GDM1 (cell line): ENCODE data around the gene TSPAN8.
"Not testable (repeated sequence)": the region's sequence is repeated elsewhere in the genome, so short reads cannot be mapped to it uniquely, and the experiment has no call there.

ENCODE experiments used
- DNase-seq: peaks from one replicate; lab custom pipeline; 2025; lab: John Stamatoyannopoulos, UW

TSPAN8 gene

DNA sequence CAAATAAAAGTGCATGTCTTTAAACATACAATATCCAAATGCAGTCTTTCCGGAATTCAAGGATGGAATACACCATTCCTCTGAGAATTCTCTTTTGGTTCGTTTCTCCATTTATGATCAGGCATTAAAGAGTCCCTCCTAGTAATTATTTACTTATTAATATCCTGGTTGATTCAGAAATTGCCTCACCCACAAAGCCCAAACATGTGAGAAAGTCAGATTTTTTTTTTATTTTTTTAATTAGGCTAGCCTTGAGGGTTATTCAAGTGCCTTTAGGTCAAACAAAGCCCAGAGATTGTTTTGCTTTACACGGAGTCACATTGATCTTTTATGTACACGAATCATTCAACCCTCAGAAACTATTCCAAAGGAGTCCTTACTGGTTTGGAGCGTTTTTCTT lies 6.4 kb upstream of the TSPAN8 start:
- DNase-seq: no peak

DNA sequence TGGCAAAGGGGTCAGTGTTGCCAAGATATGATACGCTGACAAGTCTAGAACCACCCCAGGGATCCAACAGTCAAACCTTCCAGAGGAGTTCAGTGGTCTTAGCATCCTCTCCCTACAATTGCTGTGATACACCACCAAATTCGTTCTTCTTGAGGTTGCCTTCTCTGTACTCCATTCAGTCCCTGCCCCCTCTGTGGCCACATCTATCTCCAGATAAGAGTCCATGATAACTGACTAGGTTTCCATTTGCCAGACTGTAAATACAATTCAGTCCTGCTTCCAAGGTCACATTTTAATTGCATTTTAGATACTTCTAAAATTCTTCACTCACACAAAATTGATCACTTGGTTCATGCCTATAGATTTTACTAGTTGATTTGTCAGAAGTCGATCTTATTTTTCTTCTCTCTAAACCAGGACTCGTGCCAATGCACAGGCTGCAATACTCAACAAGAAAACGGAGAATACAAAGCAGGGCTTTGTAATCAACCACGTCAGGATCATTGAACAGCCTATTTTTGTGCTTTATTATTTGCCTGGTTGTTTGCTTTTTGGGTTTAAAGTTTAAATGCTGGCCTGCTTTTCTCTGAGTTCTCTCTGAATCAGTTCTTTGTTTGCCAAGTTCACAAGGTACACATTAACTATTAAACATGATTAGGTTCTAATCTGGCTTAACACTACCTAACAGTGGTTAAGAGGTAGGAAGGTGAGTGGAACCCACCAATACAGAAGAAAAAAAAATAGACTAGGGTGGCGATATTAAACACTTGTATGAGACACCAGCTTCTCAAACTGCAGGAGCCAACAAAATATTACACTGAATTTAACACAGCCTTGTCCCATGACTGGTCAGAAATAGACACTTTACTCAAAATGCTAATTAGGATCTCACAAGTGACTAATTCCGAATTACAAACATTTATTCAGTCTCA lies 5.3 kb upstream of the TSPAN8 start:
- DNase-seq: no peak

DNA sequence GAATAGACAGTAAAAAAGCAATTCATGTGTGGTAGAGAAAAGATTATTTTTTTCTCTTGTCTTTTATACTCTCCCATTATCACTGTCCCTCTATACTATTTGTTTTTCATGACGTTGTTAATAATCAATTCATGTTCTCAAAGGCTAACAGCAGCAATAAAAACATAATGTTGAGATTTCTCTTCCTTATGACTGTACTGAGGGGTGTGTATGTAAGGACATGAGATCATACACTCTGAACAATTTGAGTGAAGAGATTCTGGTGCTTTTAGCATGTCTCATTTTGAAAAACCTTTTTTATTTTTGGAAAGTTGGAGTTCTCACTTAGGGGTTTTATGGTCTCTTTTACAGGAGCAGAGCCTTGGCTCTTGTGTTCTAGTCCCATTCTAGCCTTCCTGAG lies 3.8 kb upstream of the TSPAN8 start:
- DNase-seq: no peak

DNA sequence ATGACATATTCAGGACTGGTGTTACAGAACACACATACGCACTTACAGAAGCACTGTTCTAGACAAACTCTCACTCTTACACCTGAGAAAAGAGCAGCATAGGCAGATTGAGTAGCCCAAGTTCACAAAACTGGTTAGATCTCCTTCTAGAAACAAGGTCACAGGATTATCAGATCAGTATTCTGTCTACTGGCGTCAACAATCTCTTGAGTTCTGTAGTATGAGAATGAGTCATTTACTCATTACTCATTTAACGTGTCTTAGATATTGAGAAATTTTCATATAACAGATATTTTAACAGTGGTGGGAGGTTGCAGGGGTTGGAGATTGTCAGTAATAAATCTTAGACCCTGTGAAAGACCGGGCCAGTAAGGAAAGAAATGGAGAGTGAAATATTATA lies 2.8 kb upstream of the TSPAN8 start:
- DNase-seq: no peak

DNA sequence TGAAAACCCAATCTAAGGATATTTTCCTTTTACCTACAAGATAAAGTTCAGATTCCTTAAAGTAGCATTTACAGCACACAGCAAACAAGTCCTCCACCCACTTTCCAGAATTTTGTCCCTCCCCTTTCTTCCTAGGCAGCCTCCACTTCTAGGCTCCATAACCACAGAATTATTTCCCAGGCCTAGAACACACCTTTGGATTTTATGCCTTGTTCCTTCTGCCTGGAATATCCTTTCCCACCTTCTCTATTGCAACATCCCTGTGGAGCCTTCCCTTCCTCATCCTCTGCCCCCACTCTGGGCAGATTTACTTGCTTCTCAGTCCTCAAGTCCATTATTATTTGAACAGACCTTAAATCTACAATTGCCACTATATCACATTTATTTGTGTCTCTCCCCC lies 2.1 kb upstream of the TSPAN8 start:
- DNase-seq: no peak

DNA sequence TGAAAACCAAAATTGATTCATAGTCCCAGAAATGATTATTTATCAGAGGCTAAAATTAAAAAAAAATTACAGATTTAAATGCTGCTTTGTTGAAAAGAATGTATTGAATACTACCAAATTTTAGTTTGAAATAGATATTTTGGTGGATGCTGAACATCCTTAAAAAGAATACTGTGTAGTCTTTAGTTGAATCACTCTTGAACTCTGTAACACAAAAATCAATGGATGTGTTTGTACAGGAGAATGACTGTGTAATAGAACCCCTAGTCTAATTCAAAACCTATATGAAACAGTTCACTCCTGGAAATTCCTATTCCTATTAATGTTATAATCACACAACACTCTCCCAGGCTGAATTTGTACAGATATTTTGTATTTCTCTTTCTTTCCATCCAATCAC lies 1.5 kb upstream of the TSPAN8 start:
- no peak for DNase-seq

DNA sequence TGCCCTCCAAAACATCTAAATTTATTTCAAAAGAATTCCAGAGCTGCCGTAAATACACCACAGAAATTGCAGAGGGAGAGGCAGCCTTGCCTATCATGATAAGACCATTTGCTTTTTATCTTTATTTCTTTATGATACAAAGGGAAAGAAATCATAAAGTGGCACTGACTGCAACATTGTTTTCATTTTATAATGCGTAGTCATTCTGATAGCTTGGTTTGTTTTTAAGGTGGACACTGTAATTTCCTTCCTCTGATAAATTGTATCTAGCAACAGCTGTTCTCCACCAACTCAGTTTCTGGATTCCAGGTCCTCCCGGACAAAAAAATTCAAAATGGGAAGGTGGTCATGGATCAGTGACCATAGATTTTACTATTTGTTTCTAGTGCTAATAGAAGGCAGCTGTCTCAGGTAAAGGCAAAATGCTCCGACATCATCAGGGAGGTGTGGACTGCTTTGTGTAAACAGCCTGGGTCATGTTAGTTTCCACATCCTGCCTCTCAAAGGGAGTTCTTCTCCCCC lies 623 bp upstream of the TSPAN8 start:
- no peak for DNase-seq

DNA sequence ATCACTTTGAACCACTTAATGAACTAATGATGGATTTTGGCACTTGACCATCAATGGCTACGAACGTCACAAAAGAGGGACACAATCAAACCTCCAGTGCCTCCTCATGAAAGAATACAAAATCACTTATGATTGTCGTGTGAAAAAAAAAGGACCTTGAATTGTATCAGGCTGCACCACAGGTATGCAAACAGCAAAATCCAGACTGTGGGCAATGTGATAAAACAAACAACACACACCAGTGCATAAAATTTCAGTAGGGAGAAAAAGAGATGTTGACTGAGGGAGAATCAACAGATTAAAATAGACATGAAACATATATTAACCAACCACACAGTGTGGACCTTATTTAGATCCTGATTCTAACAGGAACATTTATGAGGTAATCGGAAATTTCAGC lies 2.6 kb downstream of the TSPAN8 start:
- DNase-seq: no peak

DNA sequence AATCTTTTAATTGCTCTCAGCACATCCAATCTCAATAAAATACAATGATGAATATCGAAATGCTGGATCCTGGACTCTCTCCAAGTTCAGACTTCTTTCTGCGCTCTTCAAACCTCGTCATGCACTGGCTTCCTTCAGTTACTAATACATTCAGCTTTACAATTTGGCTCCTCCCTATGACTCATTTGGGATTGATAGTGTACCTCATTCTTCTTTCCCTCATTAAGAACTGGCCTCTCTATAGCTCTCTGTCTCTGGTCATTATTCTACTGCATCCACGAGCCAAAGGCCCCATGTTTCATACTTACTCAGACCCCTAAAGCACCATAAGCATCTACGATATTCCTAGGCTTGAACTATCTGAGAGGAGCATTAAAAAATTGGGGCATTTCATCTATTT lies 4.9 kb downstream of the TSPAN8 start:
- DNase-seq: no peak

DNA sequence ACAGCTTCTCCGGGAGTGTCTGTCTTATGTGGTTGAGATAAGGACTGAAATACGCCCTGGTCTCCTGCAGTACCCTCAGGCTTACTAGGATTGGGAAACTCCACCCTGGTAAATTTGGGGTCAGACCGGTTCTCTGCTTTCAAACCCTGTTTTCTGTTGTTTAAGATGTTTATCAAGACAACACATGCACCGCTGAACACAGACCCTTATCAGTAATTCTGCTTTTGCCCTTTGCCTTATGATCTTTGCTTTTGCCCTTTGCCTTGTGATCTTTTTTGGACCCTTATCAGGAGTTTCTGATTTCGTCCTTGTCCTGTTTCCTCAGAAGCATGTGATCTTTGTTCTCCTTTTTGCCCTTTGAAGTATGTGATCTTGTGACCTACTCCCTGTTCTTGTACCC lies 7.8 kb downstream of the TSPAN8 start:
- not testable (repeated sequence) for DNase-seq

DNA sequence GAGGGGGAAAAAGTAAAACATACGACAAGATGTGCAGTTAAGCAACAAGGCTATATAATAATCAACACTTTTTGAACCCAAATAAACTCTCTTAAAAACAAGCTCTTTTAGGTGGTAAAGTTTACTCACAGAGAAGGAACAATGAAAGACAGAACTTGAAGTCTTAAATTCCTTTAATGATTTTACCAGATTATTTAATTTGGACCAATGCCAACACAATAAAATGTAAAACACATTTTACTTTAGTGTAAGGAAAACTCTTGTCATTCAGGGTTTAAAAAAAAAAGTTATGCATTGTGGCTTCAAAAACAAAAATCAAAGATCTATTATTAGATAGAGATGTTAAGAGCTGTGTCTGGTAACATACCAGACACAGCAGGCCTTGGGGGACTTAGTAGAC lies 13.1 kb downstream of the TSPAN8 start:
- no peak for DNase-seq

DNA sequence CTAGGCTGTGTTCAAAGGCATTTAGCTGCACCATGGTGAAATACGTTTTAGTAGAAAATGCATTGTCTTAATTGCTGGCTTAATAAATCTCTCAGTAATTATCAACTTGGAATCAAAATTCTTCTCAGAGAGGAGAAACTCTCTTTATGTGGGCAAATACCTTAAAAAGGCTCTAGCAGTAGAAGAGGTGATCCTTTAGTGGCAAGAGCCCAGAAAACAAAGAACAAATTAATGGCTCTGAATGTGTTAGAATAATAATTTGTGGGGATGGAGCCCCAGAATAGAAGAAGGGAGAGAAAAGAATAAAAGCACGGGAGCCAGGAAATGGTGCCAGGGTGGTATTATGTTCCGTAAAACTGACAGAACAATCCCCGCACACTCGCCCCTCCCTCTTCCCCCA lies 14.8 kb downstream of the TSPAN8 start:
- DNase-seq: no peak

DNA sequence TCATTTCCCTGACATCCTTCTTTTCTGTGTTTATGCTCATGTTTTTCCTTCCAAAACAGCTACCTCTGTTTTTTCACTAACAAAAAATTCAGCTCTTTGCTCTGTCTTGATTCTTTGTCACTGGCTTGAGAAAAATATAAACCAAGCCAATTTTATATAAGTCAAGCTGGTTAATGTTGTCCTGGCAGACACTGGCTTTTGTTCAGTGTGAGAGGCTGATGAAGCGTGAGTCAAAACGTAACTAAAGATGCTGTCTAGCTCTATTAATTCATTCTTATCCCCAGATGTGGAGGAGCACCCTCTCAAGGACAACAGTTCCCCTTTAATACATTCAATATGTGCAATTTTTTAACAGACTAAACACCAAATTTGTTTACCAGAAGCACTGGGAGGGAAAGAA lies 15.8 kb downstream of the TSPAN8 start:
- DNase-seq: no peak

DNA sequence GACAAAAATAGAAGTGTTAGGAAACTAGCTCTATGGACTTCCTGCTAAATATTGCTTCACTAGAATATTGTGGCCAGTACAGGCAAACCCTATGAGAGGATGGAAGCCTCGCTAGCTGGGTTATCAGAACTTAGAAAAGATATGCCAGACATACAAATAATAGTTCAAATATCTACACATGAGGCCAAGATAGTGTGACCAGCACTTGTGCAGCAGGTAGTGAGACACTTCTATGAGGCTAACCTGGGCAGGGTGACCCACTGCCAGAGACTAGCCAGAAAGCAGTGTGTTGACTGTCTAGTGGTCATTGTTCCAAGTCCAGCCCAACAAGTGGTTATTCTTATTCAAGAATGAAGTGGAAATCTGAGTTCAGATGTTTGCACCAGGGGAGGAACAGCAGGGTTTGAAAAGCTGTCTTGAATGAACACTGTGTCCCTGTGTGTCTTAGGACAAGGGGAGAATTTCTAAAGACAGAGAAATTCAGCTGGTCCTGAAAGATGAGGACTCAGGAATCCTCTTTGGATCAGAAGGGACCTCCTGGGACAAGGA lies 16.3 kb downstream of the TSPAN8 start:
- DNase-seq: no peak

DNA sequence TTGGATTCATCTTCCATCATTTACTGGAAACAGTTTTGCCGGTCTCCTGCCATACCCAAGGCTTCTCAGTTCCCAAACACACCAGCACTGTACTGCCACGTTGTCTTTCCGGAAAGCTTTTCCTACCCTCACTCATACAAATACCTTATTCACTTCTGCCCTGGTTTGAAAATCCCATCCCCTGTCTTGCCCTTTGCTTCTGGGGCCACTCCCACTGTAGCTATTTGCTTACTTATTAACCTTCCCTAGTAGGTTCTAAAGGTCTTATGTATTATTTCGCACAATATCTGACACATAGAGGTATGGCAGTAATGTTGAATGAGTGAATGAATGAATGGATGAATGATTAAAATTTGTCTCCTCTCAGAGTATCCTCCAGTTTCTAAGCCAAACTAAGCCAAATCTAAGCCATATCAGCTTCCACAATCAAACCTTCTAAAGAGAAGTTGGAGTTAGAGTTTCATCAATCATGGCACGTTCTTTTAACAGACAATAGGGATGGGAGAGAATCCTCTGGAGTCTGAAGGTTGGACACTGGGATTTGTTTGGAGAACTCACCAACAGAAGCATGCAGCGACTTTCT lies 18.6 kb downstream of the TSPAN8 start:
- DNase-seq: no peak

DNA sequence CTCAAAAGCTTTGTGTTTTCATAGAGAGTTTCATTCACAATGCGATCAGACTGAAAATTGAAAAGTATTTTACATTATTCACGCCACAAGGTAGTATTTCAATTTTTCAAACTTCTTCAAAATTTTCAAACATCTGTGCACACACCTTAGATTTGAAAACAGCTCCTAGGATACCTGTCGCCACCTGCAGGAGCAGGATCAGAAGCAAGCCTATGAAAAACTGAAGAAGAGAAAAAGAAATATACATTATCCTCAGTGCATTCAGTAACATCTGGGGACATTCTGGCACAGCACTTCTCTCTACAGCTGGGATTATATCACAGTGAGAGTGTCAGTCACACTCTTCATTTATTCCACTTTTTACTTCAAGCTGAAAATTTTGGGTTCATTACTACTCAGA lies 19.8 kb downstream of the TSPAN8 start:
- DNase-seq: no peak

DNA sequence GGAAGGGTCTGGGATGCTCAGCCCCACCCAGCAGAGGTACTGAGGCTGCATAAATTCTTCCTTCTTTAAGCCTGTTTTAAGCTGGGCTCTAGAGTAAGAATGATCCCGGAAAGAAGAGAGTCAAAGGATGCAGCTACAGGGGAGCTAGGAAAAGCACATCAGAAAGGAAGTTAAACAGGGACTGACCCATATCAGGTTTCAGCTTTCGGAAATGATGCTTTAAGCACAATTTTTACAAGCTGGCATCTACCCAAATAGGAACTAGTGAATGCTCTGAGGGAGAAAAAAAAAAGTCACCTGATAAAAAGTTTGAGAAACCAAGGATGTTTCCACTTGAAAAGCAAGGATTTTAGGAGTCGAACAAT lies 22.0 kb downstream of the TSPAN8 start:
- DNase-seq: no peak

DNA sequence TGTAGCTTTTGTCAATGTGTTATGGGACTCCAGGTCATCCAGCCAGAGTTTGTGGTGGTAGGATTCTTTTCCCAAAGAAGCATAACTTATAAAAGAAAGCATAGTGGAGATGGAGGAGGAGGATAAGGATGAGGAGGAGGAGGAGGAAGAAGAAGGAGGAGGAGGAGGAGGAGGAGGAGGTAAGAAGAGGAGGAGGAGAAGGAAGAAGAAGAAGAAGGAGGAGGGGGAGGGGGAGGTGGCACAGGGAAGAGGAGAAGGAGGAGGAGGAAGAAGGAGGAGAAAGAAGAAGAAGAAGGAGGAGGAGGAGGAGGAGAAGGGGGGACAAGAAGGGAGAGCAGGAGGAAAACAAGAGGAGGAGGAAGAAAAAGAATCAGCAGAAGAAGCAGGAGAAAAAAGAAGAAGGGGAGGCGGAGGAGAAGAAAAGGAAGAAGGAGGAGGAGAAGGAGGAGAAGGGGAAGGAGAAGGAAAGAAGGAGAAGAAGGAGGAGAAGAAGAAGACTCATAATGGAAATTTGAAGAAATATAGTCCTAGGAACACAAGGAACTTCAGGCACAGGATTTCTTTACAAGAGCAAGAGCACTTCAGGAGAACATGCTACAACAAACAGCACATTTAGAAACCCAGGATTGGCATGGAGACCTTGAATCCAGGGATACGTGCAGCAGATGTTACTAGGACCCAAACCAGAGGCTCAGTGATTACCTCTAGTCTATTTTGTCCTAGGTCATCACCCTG lies 22.6 kb downstream of the TSPAN8 start:
- no peak for DNase-seq

DNA sequence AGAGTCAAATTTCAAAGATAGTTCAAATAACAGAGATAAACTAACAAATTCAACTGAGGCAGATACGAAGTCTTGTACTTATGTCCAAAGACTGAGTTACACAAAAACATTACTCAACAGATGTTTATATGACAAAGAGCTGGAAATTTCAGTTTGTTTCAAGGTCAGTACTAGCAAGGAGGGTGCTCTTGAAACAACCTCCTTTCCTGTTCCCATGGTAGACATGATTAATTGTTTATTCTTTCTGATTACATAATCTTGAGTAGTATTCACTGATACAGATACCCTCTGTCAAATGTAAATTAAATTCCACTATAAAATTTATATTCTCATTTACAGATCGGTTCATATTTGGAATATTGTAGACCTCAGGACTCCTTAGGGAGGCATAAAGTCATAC lies 23.4 kb downstream of the TSPAN8 start:
- no peak for DNase-seq

DNA sequence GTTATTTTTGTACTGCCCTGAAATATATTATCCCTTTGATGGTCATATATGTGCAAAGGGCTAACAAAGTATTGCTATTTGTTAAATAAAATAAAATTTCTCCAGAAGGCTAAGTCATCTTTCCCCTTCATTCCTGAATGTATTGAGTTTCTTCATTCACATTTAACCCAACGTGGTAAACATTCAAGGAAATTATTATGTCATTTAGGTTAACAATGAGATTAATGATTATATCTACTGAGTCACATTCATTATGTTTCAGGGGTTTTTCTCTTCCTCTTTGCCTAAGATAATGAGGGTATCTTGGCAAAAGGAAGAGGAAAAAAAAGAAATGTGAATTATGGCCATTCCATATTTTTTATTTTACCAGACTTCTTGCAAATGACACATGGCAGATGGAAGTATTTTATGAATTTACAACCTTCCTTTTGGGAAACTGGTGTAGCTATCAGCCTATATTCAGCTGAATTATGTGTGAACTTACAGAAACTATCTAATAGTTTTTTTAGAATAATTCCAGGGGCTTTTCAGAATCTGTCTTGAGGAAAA lies 27.2 kb downstream of the TSPAN8 start:
- no peak for DNase-seq

DNA sequence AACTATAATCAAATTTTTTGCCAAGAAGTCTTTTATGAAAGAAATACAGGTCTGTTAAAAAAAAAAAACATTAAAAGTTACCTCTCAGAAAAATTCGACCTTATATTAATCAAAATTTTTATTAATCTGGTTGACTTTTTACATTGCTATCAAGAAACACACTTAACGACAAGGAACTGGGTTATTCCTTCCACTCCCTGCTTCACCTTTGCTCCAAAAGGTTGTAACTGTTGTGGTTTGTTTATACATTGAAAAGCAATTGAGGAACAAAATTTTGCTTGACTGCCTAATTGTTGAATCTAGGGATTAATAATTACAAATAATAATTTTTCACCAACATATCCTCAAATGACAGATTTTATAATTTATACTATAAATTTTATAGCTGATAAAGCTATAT lies 28.4 kb downstream of the TSPAN8 start:
- no peak for DNase-seq

DNA sequence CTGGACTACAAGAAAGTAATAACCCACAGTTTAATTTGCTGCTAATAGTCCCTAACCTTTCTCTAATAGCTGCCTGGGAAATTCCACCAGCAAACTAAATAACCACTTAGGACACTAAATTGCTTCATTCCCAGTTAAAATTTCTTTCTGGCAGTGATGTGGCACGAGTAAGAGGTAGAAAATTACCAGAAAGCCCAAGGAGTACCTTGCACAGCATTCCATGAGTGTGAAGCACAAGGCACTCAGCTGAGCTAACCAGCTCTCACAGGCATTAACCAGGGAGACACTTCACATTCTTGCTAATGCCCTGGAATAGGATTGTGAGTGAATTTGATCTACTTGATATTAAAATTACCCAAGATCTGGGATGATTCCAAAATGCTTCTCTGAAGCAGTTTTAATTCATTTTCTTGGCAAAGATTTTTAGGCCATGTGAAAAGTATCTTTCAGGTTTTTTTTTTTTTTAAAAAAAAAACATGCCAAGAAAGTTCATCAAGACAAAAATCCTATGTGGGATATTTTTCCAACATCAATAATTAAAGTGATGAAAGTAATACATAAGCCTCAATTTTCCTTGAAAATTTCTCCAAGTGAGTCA lies 29.5 kb downstream of the TSPAN8 start:
- no peak for DNase-seq
